Trophoblast cell (in vitro differentiated cells and primary cell): ENCODE measurements around the gene AFMID.

ENCODE experiments used
- DNase-seq, 2 donors: peaks; one replicate each; pipeline ENCODE4 v3.0.0-alpha.2; 2016
- H2AFZ ChIP-seq: 2 replicates; pipeline ENCODE4 v1.6.1; 2013; ENCODE audit warnings: low read length, moderate library complexity, mild to moderate bottlenecking; ENCODE audit not compliant: insufficient read depth, poor library complexity
- H2AK5ac ChIP-seq: 2 replicates; pipeline ENCODE4 v1.6.1; 2013; ENCODE audit warnings: mild to moderate bottlenecking, low read length
- H2BK120ac ChIP-seq: 2 replicates; pipeline ENCODE4 v1.6.1; 2013; ENCODE audit warnings: low read length, mild to moderate bottlenecking, moderate library complexity; ENCODE audit not compliant: insufficient read depth, poor library complexity
- H2BK12ac ChIP-seq: 2 replicates; pipeline ENCODE4 v1.6.1; 2013; ENCODE audit warnings: mild to moderate bottlenecking, low read length, moderate library complexity
- H2BK5ac ChIP-seq: 2 replicates; pipeline ENCODE4 v1.6.1; 2013; ENCODE audit warnings: low read length, low read depth, moderate library complexity, mild to moderate bottlenecking; ENCODE audit not compliant: poor library complexity
- H3K14ac ChIP-seq: 2 replicates; pipeline ENCODE4 v1.6.1; 2013; ENCODE audit warnings: mild to moderate bottlenecking, low read length
- H3K18ac ChIP-seq: 2 replicates; pipeline ENCODE4 v1.6.1; 2013; ENCODE audit warnings: mild to moderate bottlenecking, low read length
- H3K23ac ChIP-seq: 2 replicates; pipeline ENCODE4 v1.6.1; 2013; ENCODE audit warnings: low read length
- H3K27ac ChIP-seq: 2 replicates; pipeline ENCODE4 v1.5.1; 2013; ENCODE audit warnings: low read depth, mild to moderate bottlenecking, inconsistent platforms, low read length, moderate library complexity
- H3K27me3 ChIP-seq: 2 replicates; pipeline ENCODE4 v1.6.1; 2013; ENCODE audit warnings: inconsistent platforms, mild to moderate bottlenecking, low read length, moderate library complexity; ENCODE audit not compliant: insufficient read depth
- H3K36me3 ChIP-seq, 2 experiments: 1 replicate in 1 of 2; 2 replicates in 1 of 2; pipeline ENCODE4 v1.6.1; 2013; ENCODE audit warnings: low read length in 2 of 2, mild to moderate bottlenecking in 2 of 2, moderate library complexity in 1 of 2; ENCODE audit not compliant: insufficient read depth in 2 of 2, control insufficient read depth in 1 of 2
- H3K4ac ChIP-seq: 2 replicates; pipeline ENCODE4 v1.6.1; 2013; ENCODE audit warnings: low read depth, mild to moderate bottlenecking, low read length, moderate library complexity
- H3K4me1 ChIP-seq, 2 experiments: 1 replicate in 1 of 2; 2 replicates in 1 of 2; pipeline ENCODE4 v1.6.1; 2013; ENCODE audit warnings: low read length in 2 of 2, mild to moderate bottlenecking in 2 of 2, moderate library complexity in 1 of 2; ENCODE audit not compliant: insufficient read depth in 2 of 2, control insufficient read depth in 1 of 2
- H3K4me2 ChIP-seq: 2 replicates; pipeline ENCODE4 v1.6.1; 2013; ENCODE audit warnings: inconsistent platforms, mild to moderate bottlenecking, low read length, moderate library complexity
- H3K4me3 ChIP-seq: 2 replicates; pipeline ENCODE4 v1.5.1; 2013; ENCODE audit warnings: mild to moderate bottlenecking, low read depth, low read length, inconsistent platforms
- H3K79me1 ChIP-seq: one replicate; pipeline ENCODE4 v1.6.1; 2013; ENCODE audit warnings: low read length
- H3K79me2 ChIP-seq: 2 replicates; pipeline ENCODE4 v1.6.1; 2013; ENCODE audit warnings: low read length, mild to moderate bottlenecking; ENCODE audit not compliant: control insufficient read depth, insufficient read depth, poor library complexity
- H3K9ac ChIP-seq: 2 replicates; pipeline ENCODE4 v1.6.1; 2013; ENCODE audit warnings: mild to moderate bottlenecking, low read length
- H3K9me3 ChIP-seq: 2 replicates; pipeline ENCODE4 v1.6.1; 2013; ENCODE audit warnings: low read depth, mild to moderate bottlenecking, control low read depth, inconsistent platforms, low read length; ENCODE audit not compliant: insufficient read depth
- H4K12ac ChIP-seq: 2 replicates; pipeline ENCODE4 v1.6.1; 2013; ENCODE audit warnings: low read depth, mild to moderate bottlenecking, low read length, moderate library complexity
- H4K8ac ChIP-seq: 2 replicates; pipeline ENCODE4 v1.6.1; 2013; ENCODE audit warnings: low read depth, mild to moderate bottlenecking, low read length, moderate library complexity
- H4K91ac ChIP-seq: one replicate; pipeline ENCODE4 v1.6.1; 2013; ENCODE audit warnings: low read depth, mild to moderate bottlenecking, low read length, moderate library complexity
- WGBS: extraction: QIAGEN DNeasy Blood & Tissue Kit; methylation state at CpG from one replicate; pipeline ENCODE4 v1.1.7; 2013; ENCODE audit warnings: missing lambda C conversion rate; ENCODE audit not compliant: insufficient read length, insufficient coverage; ENCODE audit errors: extremely low coverage; 5-methylcytosine and 5-hydroxymethylcytosine counted together

The AFMID gene

GRCh38 chr17:78226055-78226758, 39.0 kb downstream of the AFMID start:
- DNase-seq: no peak
- Histone ChIP-seq H2BK120ac (no peak overlapping the region), H3K4me1 (peaks cover 0 to under 1% of the 10 kb centered on the region in 2 experiments), H3K4me3 (no peak overlapping the region), H3K23ac (no peak overlapping the region), H3K79me1 (no peaks in the 10 kb centered on the region), H3K9ac (no peak overlapping the region), H3K4ac (no peak overlapping the region), H3K9me3 (peaks cover 2% of the 10 kb centered on the region), H3K14ac (no peak overlapping the region), H3K79me2 (no peaks in the 10 kb centered on the region), H3K36me3 (peaks cover 18 to 23% of the 10 kb centered on the region in 2 experiments), H4K91ac (no peak overlapping the region), H2AK5ac (no peak overlapping the region), H3K4me2 (no peak overlapping the region), H2BK12ac (no peak overlapping the region), H4K12ac (no peak overlapping the region), H3K18ac (no peak overlapping the region), H3K27ac (no peak overlapping the region), H2BK5ac (no peak overlapping the region), H3K27me3 (peaks cover 10% of the 10 kb centered on the region), H4K8ac (no peak overlapping the region), H2AFZ (no peak overlapping the region)
- no CpG with 5 or more reads among the region's 12 CpGs for WGBS

- H4K91ac ChIP-seq: no peak overlapping the region
- H3K4me2 ChIP-seq: no peak overlapping the region
- H3K23ac ChIP-seq: no peak overlapping the region
- WGBS: no CpG with 5 or more reads among the region's 20 CpGs
- H4K8ac ChIP-seq: no peak overlapping the region
- no peak overlapping the region for H3K4ac ChIP-seq
- H2AFZ ChIP-seq: no peak overlapping the region
- H3K79me1 ChIP-seq: no peaks in the 10 kb centered on the region
- no peak overlapping the region for H3K14ac ChIP-seq
- H3K9me3 ChIP-seq: peaks cover 2% of the 10 kb centered on the region
- H2BK5ac ChIP-seq: no peak overlapping the region
- H3K18ac ChIP-seq: no peak overlapping the region
- DNase-seq: peak in 1 of 2 donors; percentile 10
- H3K9ac ChIP-seq: no peak overlapping the region
- peaks cover 16% of the 10 kb centered on the region for H3K27me3 ChIP-seq
- H2BK12ac ChIP-seq: no peak overlapping the region
- no peak overlapping the region for H3K27ac ChIP-seq
- peak overlapping the region; percentile 12 for H3K4me3 ChIP-seq
- H3K79me2 ChIP-seq: no peaks in the 10 kb centered on the region
- H2BK120ac ChIP-seq: no peak overlapping the region
- H4K12ac ChIP-seq: no peak overlapping the region
- peaks cover 0 to 5% of the 10 kb centered on the region in 2 experiments for H3K4me1 ChIP-seq
- peaks cover 16 to 22% of the 10 kb centered on the region in 2 experiments for H3K36me3 ChIP-seq
- no peak overlapping the region for H2AK5ac ChIP-seq
Observed at GRCh38 chr17:78226759-78227454, 39.7 kb downstream of the AFMID start.

- H4K8ac ChIP-seq: no peak overlapping the region
- no peak overlapping the region for H2BK12ac ChIP-seq
- no peak overlapping the region for H4K91ac ChIP-seq
- peaks cover 22% of the 10 kb centered on the region for H3K27me3 ChIP-seq
- peaks cover 0 to 5% of the 10 kb centered on the region in 2 experiments for H3K4me1 ChIP-seq
- no peak overlapping the region for H3K18ac ChIP-seq
- H3K14ac ChIP-seq: no peak overlapping the region
- H3K79me2 ChIP-seq: no peaks in the 10 kb centered on the region
- H3K9me3 ChIP-seq: peaks cover 2% of the 10 kb centered on the region
- H3K23ac ChIP-seq: no peak overlapping the region
- no peak overlapping the region for H3K4me3 ChIP-seq
- H2BK5ac ChIP-seq: no peak overlapping the region
- no peak overlapping the region for H3K4me2 ChIP-seq
- H2AFZ ChIP-seq: no peak overlapping the region
- no peak overlapping the region for H4K12ac ChIP-seq
- no peaks in the 10 kb centered on the region for H3K79me1 ChIP-seq
- no CpG with 5 or more reads among the region's 10 CpGs for WGBS
- DNase-seq: peak; percentile 28 to 35
- H3K27ac ChIP-seq: no peak overlapping the region
- H3K4ac ChIP-seq: no peak overlapping the region
- no peak overlapping the region for H2BK120ac ChIP-seq
- peaks cover 16 to 22% of the 10 kb centered on the region in 2 experiments for H3K36me3 ChIP-seq
- no peak overlapping the region for H2AK5ac ChIP-seq
- H3K9ac ChIP-seq: no peak overlapping the region
Observed at GRCh38 chr17:78227455-78227916, 40.3 kb downstream of the AFMID start.

GRCh38 chr17:78228176-78228575, 41.0 kb downstream of the AFMID start:
- Histone ChIP-seq H2BK5ac (no peak overlapping the region), H2AFZ (no peak overlapping the region), H3K36me3 (peaks cover 16 to 17% of the 10 kb centered on the region in 2 experiments), H3K9ac (no peak overlapping the region), H4K91ac (no peak overlapping the region), H3K4me1 (peaks cover 0 to 5% of the 10 kb centered on the region in 2 experiments), H3K27me3 (peaks cover 23% of the 10 kb centered on the region), H3K79me1 (no peaks in the 10 kb centered on the region), H2AK5ac (no peak overlapping the region), H4K8ac (no peak overlapping the region), H3K79me2 (no peaks in the 10 kb centered on the region), H3K4me2 (no peak overlapping the region), H2BK120ac (no peak overlapping the region), H4K12ac (no peak overlapping the region), H3K14ac (no peak overlapping the region), H3K4me3 (no peak overlapping the region), H3K23ac (no peak overlapping the region), H2BK12ac (no peak overlapping the region), H3K9me3 (peaks cover 2% of the 10 kb centered on the region), H3K4ac (no peak overlapping the region), H3K27ac (no peak overlapping the region), H3K18ac (no peak overlapping the region)
- no CpG with 5 or more reads among the region's 4 CpGs for WGBS
- DNase-seq: no peak
